ENCODE measurements around the gene RNF41. TPM values are rescaled to one million over a fixed set of nuclear protein-coding genes. Genes with fewer than 3 reads are reported as not detected.

The RNF41 gene
- total RNA-seq, 2 experiments from 2014 or later: 23.4 to 27.4 TPM

DNA sequence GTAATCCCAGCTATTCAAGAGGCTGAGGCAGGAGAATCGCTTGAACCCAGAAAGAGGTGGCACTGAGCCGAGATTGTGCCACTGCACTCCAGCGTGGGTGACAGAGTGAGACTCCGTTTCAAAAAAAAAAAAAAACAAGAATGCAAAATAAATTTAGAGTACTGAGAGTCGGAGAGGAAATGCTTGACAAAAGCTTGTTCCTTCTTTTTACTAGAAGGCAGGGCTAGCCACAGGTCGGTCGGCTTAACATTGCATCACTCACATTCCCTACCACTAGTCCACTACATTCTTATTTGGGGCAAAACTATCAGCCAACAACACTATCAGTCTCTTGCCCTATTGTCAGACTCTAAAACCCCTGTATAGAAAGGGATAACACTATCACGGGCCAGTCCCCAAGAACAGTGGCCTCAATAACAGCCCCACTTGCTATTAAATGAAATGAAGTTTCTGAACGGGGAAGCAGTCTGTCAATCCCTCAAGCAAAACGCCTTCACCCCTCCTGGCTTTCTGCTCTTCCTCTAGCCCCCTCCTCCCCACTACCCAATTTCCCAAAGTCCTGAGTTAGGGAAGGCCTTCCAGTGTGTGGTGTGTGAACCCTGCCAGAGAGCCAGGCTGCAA is 1.0 kb downstream of the RNF41 start:
- Mint-ChIP-seq H3K27ac (peak overlapping the region; percentile 96), H3K4me1 (ENCODE audit: low read depth) (peaks cover 25% of the 10 kb centered on the region), H3K4me3 (peak overlapping the region; percentile 98), H3K36me3 (ENCODE audit: low read depth) (peaks cover 8% of the 10 kb centered on the region), H3K9me3 (no peaks in the 10 kb centered on the region), H3K27me3 (no peaks in the 10 kb centered on the region)
- POLR2A ChIA-PET: interaction anchor here (0.6 to 3.1 kb wide), 4 partner anchors 13 to 139 kb away, joined by 4 to 22 read pairs (median 14); partner anchors contain the start of genes SMARCC2, STAT2 and ZC3H10
- DNase-seq (no peak), ATAC-seq (no peak)
- CTCF ChIA-PET: interaction anchor here (0.7 to 4.1 kb wide), 8 partner anchors 13 to 139 kb away, joined by 3 to 41 read pairs (median 8); partner anchors contain the start of genes CS, SMARCC2, STAT2 and ZC3H10
- intact Hi-C loops (cut with micrococcal nuclease): loop anchor here (5.0 kb wide), 1 partner anchor 47 kb away; the partner anchor contains the start of gene COQ10A
- TF ChIP-seq, protein P1, sequence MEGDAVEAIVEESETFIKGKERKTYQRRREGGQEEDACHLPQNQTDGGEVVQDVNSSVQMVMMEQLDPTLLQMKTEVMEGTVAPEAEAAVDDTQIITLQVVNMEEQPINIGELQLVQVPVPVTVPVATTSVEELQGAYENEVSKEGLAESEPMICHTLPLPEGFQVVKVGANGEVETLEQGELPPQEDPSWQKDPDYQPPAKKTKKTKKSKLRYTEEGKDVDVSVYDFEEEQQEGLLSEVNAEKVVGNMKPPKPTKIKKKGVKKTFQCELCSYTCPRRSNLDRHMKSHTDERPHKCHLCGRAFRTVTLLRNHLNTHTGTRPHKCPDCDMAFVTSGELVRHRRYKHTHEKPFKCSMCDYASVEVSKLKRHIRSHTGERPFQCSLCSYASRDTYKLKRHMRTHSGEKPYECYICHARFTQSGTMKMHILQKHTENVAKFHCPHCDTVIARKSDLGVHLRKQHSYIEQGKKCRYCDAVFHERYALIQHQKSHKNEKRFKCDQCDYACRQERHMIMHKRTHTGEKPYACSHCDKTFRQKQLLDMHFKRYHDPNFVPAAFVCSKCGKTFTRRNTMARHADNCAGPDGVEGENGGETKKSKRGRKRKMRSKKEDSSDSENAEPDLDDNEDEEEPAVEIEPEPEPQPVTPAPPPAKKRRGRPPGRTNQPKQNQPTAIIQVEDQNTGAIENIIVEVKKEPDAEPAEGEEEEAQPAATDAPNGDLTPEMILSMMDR (IDR thresholded peaks at IDR 0.05): no peak

DNA sequence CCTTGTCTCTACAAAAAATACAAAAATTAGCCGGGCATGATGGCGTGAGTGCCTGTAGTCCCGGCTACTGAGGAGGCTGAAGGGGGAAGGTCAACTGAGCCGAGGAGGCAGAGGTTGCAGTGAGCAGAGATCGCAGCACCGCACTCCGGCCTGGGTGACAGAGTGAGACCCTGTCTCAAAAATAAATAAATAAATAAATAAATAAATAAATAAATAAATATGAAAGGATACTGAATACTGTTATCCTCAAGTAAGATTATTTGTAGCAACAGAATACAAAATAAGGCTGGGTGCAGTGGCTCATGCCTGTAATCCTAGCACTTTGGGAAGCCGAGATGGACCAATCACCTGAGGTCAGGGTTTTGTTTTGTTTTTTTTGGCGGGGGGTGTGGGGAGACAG is 1.9 kb downstream of the RNF41 start:
- CTCF ChIA-PET: interaction anchor here (0.7 to 4.1 kb wide), 7 partner anchors 13 to 140 kb away, joined by 3 to 41 read pairs (median 4); partner anchors contain the start of genes CS, SMARCC2 and STAT2
- H3K9me3 Mint-ChIP-seq: no peaks in the 10 kb centered on the region
- no peak for DNase-seq
- no peak for ATAC-seq
- intact Hi-C loops (cut with micrococcal nuclease): loop anchor here (5.0 kb wide), 1 partner anchor 47 kb away; the partner anchor contains the start of gene COQ10A
- H3K36me3 Mint-ChIP-seq (ENCODE audit: low read depth): peaks cover 7% of the 10 kb centered on the region
- H3K4me3 Mint-ChIP-seq: peak overlapping the region; percentile 11
- TF ChIP-seq, protein P1 (IDR thresholded peaks at IDR 0.05): no peak
- no peaks in the 10 kb centered on the region for H3K27me3 Mint-ChIP-seq
- H3K27ac Mint-ChIP-seq: no peak overlapping the region
- peaks cover 16% of the 10 kb centered on the region for H3K4me1 Mint-ChIP-seq (ENCODE audit: low read depth)
- POLR2A ChIA-PET: interaction anchor here (0.7 to 3.0 kb wide), 2 partner anchors 30 to 1374 kb away, joined by 3 to 17 read pairs; partner anchors contain the start of gene SMARCC2

DNA sequence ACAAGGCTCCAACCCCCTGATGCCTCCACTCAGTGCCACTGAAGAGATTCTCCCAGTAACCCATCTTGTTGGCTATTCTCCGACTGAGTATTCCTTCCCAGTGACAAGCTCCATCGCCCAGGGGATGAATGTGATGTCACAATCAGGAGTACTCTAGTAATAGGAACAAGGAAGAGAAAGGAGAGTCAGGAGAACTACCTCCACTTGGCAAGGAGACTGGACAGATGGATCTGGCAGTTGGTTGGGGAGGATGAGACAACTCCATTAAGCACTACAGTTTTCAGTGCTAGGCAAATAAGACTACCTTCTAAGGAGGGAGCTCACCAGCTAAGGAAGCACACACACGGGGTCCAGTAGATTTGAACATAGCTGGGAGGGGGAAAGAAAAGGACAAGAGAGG is 5.3 kb downstream of the RNF41 start:
- DNase-seq: no peak
- TF ChIP-seq, protein P1 (IDR thresholded peaks at IDR 0.05): no peak
- Mint-ChIP-seq H3K9me3 (no peaks in the 10 kb centered on the region), H3K4me1 (ENCODE audit: low read depth) (peaks cover 7% of the 10 kb centered on the region), H3K27me3 (no peaks in the 10 kb centered on the region), H3K27ac (no peak overlapping the region), H3K36me3 (ENCODE audit: low read depth) (peaks cover 16% of the 10 kb centered on the region), H3K4me3 (no peak overlapping the region)
- intact Hi-C loops (cut with micrococcal nuclease): no loop called here
- no peak for ATAC-seq
- ChIA-PET CTCF (interaction anchor here (0.6 to 2.3 kb wide), 4 partner anchors 9 to 98 kb away, joined by 3 to 11 read pairs (median 6); partner anchors contain the start of gene SMARCC2), POLR2A (no interaction called here)

DNA sequence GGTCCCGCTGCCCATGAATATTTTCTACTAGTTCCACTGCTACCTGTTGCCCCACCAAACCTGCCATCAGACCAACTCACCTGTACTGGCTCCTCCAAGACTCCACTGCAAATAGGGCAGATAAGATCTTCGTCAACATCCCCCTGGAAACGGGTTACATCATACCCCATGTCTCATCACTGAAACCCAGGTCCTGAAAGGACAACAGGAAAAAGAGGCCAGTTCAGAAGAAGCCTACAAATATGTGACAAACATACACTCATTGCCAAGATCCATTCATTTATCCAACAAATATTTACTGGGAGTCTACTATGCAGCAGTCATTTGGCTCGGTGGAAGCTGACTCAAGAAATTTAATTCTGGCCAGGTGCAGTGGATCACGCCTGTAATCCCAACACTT is 7.8 kb downstream of the RNF41 start:
- POLR2A ChIA-PET: interaction anchor here (1.0 kb wide), 1 partner anchor 9 kb away, joined by 4 read pairs; no protein-coding TSS in a partner anchor
- CTCF ChIA-PET: no interaction called here

More for the DNA sequence above, 7.8 kb downstream of the RNF41 start:
- H3K4me1 Mint-ChIP-seq (ENCODE audit: low read depth): no peaks in the 10 kb centered on the region
- H3K9me3 Mint-ChIP-seq: no peaks in the 10 kb centered on the region
- intact Hi-C loops (cut with micrococcal nuclease): no loop called here
- H3K27ac Mint-ChIP-seq: peak overlapping the region; percentile 7
- DNase-seq (no peak), ATAC-seq (no peak)
- H3K36me3 Mint-ChIP-seq (ENCODE audit: low read depth): peaks cover 26% of the 10 kb centered on the region
- H3K4me3 Mint-ChIP-seq: no peak overlapping the region
- no peaks in the 10 kb centered on the region for H3K27me3 Mint-ChIP-seq
- TF ChIP-seq, protein P1 (IDR thresholded peaks at IDR 0.05): no peak

All from activated CD8-positive, alpha-beta T cell treated with anti-CD3 and anti-CD28 coated beads for 36 hours (primary cell).